Thyroid gland (tissue), 4 donors: ENCODE measurements around the gene URB1.

Experiments used
- CTCF ChIP-seq, 6 experiments: fragments of 200-600 bp in 3 of 6; fragments of 450-650 bp in 3 of 6; sonication (generic) in 3 of 6; IDR thresholded peaks; one replicate each; pipeline ENCODE4 v1.5.1; 2016 to 2019; ENCODE audit warnings: antibody characterized with exemption in 6 of 6, mild to moderate bottlenecking in 2 of 6, inconsistent platforms in 1 of 6, moderate library complexity in 1 of 6
- POLR2A ChIP-seq, 2 donors: fragments of 450-650 bp; IDR thresholded peaks; one replicate each; pipeline ENCODE4 v1.6.1; 2017; ENCODE audit warnings: antibody characterized with exemption in 2 of 2, mild to moderate bottlenecking in 2 of 2, moderate library complexity in 1 of 2

GRCh38 chr21:32392299-32392879 is 423 bp downstream of the URB1 start:
- TF ChIP-seq CTCF (IDR thresholded peaks at IDR 0.05) (no peak), POLR2A (IDR thresholded peaks at IDR 0.05) (no peak)
